GM03348 (cell line): ENCODE measurements around the gene SERPINC1.
"Not testable (repeated sequence)": the region's sequence is repeated elsewhere in the genome, so short reads cannot be mapped to it uniquely, and the experiment has no call there.

Experiments used
- DNase-seq: peaks from one replicate; pipeline ENCODE4 v3.0.0; 2012; ENCODE audit warnings: low spot score

SERPINC1 gene

GRCh38 chr1:173863224-173864161 is 53.6 kb downstream of the SERPINC1 start:
- DNase-seq = no peak

DNA sequence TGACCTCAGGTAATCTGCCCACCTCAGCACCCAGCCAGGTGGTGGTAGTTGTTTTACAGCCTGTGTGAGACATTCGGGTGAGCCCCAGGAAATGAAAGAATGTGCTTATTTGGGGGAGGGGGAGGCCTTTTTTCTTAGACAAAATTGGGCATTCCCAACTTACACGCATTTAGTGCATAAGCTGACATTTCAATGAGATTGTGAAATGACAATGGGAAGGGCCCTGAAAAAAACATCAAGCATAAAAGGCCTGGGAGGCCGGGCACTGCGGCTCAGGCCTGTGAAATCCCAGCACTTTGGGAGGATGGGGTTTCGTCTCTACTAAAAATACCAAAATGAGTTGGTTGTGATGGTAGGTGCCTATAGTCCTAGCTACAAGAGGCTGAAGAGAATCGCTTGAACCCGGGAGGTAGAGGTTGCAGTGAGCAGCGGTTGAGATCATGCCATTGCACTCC is 54.3 kb downstream of the SERPINC1 start:
- DNase-seq = no peak

DNA sequence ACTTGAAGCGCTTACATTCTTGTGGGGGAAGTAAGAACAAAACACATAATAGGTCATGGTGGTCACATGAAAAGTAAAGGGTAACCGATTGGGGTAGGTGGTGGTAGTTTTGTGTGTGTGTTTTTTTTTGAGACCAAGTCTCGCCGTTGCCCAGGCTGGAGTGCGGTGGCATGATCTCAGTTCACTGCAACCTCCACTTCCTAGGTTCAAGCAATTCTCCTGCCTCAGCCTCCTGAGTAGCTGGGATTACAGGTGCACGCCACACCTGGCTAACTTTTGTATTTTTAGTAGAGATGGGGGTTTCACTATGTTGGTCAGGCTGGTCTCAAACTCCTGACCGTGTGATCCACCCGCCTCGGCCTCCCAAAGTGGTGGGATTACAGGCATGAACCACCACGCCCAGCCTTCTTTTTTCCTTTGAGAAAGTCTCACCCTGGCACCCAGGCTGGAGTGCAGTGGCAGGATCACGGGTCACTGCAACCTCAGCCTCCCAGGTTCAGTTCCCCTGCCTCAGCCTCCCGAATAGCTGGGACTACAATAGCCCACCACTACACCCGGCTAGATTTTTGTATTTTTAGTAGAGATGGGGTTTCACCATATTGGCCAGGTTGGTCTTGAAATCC is 54.9 kb downstream of the SERPINC1 start:
- not testable (repeated sequence) for DNase-seq

- DNase-seq = no peak
These were observed 55.4 kb downstream of the SERPINC1 start for GRCh38 chr1:173861731-173862145.

DNA sequence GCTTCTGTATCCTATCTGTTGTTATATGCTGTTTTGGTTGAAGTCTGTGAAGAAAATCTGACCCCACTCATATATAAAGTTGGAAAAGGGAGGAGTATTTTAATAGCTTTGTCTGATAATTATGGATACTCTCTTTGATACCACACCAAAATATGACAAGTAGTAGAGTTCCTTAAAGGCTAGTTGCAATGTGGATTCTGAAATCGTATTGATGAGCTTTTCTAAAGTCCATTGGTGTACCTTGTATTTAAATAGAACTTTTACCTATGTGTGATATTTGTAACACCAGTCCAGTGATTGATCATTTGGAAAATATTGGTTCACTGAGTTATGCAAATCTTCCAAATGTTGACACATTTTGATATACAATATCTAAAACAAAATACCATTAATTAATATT is 57.1 kb downstream of the SERPINC1 start:
- no peak for DNase-seq

- not testable (repeated sequence) for DNase-seq
These were observed 57.6 kb downstream of the SERPINC1 start for GRCh38 chr1:173859547-173859946.

DNA sequence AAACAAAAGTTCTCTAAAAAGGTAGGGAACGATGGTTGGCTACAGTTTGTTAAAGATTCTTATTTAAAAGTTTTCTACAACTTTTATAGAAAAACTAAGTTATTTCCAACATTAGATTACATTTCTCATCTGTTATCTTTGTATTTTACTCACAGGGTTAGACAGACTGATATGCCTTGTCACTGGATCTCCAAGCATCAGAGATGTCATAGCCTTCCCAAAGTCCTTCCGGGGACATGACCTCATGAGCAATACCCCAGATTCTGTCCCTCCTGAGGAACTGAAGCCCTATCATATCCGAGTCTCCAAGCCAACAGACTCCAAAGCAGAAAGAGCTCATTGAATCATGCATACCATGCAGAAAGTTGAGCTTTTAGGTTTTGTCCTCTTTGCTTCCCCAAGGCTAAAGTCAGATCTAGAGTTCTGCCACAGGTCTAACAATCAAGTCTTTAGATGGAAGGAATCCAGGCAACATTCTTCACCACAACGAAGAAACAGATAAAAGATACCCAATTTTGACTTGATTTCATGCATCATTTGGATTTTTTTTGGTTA is 59.7 kb downstream of the SERPINC1 start:
- DNase-seq = no peak

GRCh38 chr1:173856903-173857302 is 60.2 kb downstream of the SERPINC1 start:
- DNase-seq = no peak

- DNase-seq = no peak
These were observed 61.1 kb downstream of the SERPINC1 start for GRCh38 chr1:173856014-173856413.
